Keratinocyte (primary cell): ENCODE measurements around the gene MCM6. TPM values are rescaled to one million over a fixed set of nuclear protein-coding genes. Genes with fewer than 3 reads are reported as not detected.

Experiments used
- DNase-seq: peaks from one replicate; pipeline ENCODE4 v3.0.0-alpha.2; 2011; ENCODE audit warnings: low read depth, missing footprints, low spot score
- FAIRE-seq: peaks from 2 replicates; lab custom pipeline; 2011; peaks lifted over from hg19 to GRCh38; lab: Jason Lieb, UNC
- H2AFZ ChIP-seq: 2 replicates; pipeline ENCODE4 v1.6.0; 2012; ENCODE audit warnings: low read length, control low read depth, inconsistent platforms; ENCODE audit not compliant: control insufficient read depth
- H3K27ac ChIP-seq: 2 replicates; pipeline ENCODE4 v1.5.1; 2011; ENCODE audit warnings: low read length; ENCODE audit not compliant: control insufficient read depth, insufficient read depth
- H3K27me3 ChIP-seq: 3 replicates; pipeline ENCODE4 v1.6.0; 2011; ENCODE audit warnings: low read length; ENCODE audit not compliant: control insufficient read depth, insufficient read depth; ENCODE audit errors: extremely low read depth
- H3K36me3 ChIP-seq, 2 experiments: 2 replicates in 1 of 2; 3 replicates in 1 of 2; pipeline ENCODE4 v1.5.1; 2011; ENCODE audit warnings: low read length in 2 of 2, mild to moderate bottlenecking in 1 of 2; ENCODE audit not compliant: control insufficient read depth in 2 of 2, insufficient read depth in 2 of 2; ENCODE audit errors: extremely low read depth in 1 of 2
- H3K4me1 ChIP-seq: 3 replicates; pipeline ENCODE4 v1.5.1; 2011; ENCODE audit warnings: low read length; ENCODE audit not compliant: control insufficient read depth, insufficient read depth; ENCODE audit errors: extremely low read depth
- H3K4me2 ChIP-seq: 3 replicates; pipeline ENCODE4 v1.6.0; 2011; ENCODE audit warnings: low read depth, low read length; ENCODE audit not compliant: control insufficient read depth, insufficient read depth; ENCODE audit errors: extremely low read depth
- H3K4me3 ChIP-seq, 3 experiments: fragments of 200-600 bp in 1 of 3; sonication (generic) in 1 of 3; 2 replicates in 2 of 3; 3 replicates in 1 of 3; pipeline ENCODE4 v1.5.1; 2011 to 2016; ENCODE audit warnings: low read length in 3 of 3, mild to moderate bottlenecking in 3 of 3, control low read depth in 2 of 3, inconsistent platforms in 1 of 3, low read depth in 1 of 3, mixed read lengths in 1 of 3, mixed run types in 1 of 3, moderate library complexity in 1 of 3; ENCODE audit not compliant: control insufficient read depth in 2 of 3, insufficient read depth in 2 of 3; ENCODE audit errors: extremely low read depth in 1 of 3
- H3K79me2 ChIP-seq: 2 replicates; pipeline ENCODE4 v1.6.0; 2012; ENCODE audit warnings: low read length; ENCODE audit not compliant: control insufficient read depth, insufficient read depth
- H3K9ac ChIP-seq: 3 replicates; pipeline ENCODE4 v1.6.0; 2011; ENCODE audit warnings: low read length; ENCODE audit not compliant: control insufficient read depth, insufficient read depth; ENCODE audit errors: extremely low read depth
- H3K9me1 ChIP-seq: 3 replicates; pipeline ENCODE4 v1.6.0; 2011; ENCODE audit warnings: low read length; ENCODE audit not compliant: control insufficient read depth, insufficient read depth; ENCODE audit errors: extremely low read depth
- H3K9me3 ChIP-seq: 2 replicates; pipeline ENCODE4 v1.5.1; 2012; ENCODE audit warnings: low read depth, low read length; ENCODE audit not compliant: control insufficient read depth
- H4K20me1 ChIP-seq: 3 replicates; pipeline ENCODE4 v1.6.0; 2011; ENCODE audit warnings: low read length; ENCODE audit not compliant: control insufficient read depth, insufficient read depth; ENCODE audit errors: extremely low read depth
- CTCF ChIP-seq, 3 experiments: IDR thresholded peaks in 1 of 3; conservative IDR thresholded peaks in 1 of 3; optimal IDR thresholded peaks in 1 of 3; 2 replicates in 2 of 3; 3 replicates in 1 of 3; pipeline versions ENCODE3 to v1.5.1; 2011; ENCODE audit warnings: low read length in 3 of 3, mild to moderate bottlenecking in 3 of 3, moderate library complexity in 2 of 3, control low read depth in 1 of 3, inconsistent platforms in 1 of 3; ENCODE audit not compliant: insufficient read depth in 2 of 3; ENCODE audit errors: extremely low read depth in 1 of 3
- EZH2 ChIP-seq: IDR thresholded peaks from one replicate; pipeline ENCODE4 v1.6.1; 2012; ENCODE audit warnings: inconsistent platforms, mild to moderate bottlenecking, low read length, moderate library complexity
- dilution Hi-C: fragments of 300-500 bp; cut with MboI; formaldehyde crosslinking; loops from one replicate; pipeline ENCODE4 v1.7.0; 2020; ENCODE audit warnings: low sequenced_read_pairs; ENCODE audit not compliant: extremely low pct_ligation_motif_present
- polyA plus RNA-seq, 5 experiments: library from polyadenylated mRNA; depleted of rRNA in 3 of 5; stranded (reverse) in 3 of 5; stranded (forward) in 1 of 5; unstranded in 1 of 5; fragments of >200 nt; gene quantifications; 1 replicate in 1 of 5; 2 replicates in 3 of 5; 3 replicates in 1 of 5; pipeline versions ENCODE4 v1.2.1 to v1.2.3, GENCODE V29; 2011 to 2012; ENCODE audit warnings: missing spikeins in 2 of 5, low read depth in 1 of 5, low replicate concordance in 1 of 5

The MCM6 gene
- polyA plus RNA-seq, 1 donor (not counting 4 experiments of a cell fraction or from before 2014, with no cell fraction given): 23.2 TPM

DNA sequence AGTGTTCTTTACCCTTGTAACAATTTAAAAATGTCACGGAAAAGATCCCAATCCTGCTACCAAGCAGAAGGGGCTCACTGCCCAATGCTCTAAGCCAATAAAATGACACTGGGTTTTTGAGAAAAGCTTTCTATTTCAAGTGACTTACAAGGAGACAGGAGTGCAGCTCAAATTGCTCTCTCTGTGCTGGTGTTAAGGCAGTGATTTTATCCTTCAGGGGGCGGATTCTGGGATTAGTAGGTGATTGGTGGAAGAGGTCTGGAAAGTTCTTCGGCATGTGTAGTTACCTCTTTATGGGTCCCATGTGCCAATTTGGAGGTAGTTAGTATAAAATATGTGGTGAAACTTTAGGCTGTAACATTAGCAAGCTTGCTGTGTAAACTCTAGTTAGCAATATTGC is 27.4 kb upstream of the MCM6 start:
- H3K9ac ChIP-seq: no peak overlapping the region
- no peaks in the 10 kb centered on the region for H4K20me1 ChIP-seq
- H3K9me3 ChIP-seq: no peaks in the 10 kb centered on the region
- dilution Hi-C loops: no loop called here
- no peak for DNase-seq
- no peaks in the 10 kb centered on the region for H3K36me3 ChIP-seq
- H3K4me2 ChIP-seq: no peak overlapping the region
- H3K9me1 ChIP-seq: no peaks in the 10 kb centered on the region
- no peaks in the 10 kb centered on the region for H3K4me1 ChIP-seq
- no peak overlapping the region for H2AFZ ChIP-seq
- FAIRE-seq: no peak
- H3K27ac ChIP-seq: no peak overlapping the region
- TF ChIP-seq EZH2 (no peak), CTCF (optimal IDR thresholded peaks at IDR 0.05 in 1 of 3, IDR thresholded peaks at IDR 0.05 in 1 of 3, conservative IDR thresholded peaks at IDR 0.05 in 1 of 3; ENCODE audit: extremely low read depth in 1 of 3, insufficient read depth in 2 of 3, low read length in 3 of 3) (no peak)
- H3K27me3 ChIP-seq: no peaks in the 10 kb centered on the region
- H3K4me3 ChIP-seq: no peak overlapping the region
- no peaks in the 10 kb centered on the region for H3K79me2 ChIP-seq

DNA sequence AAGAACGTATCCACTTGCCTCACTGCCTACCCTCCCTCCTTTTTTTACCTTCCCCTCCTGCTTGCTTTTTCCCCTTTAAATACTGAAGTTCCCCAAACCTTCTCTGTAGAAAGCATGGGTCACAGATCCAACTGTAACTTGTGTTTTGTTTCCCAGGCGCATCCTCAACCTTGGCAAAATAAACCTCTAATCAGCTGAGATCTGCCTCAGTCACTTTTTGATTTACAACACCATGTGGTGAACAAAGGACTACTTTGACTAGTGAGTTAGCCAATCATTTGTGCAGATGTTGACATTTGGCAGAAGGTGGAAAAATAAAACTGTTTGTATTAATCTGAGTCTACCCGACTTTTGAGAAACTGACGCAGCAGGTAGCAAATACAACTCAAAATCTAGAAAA is 23.3 kb upstream of the MCM6 start:
- DNase-seq (no peak), FAIRE-seq (no peak)
- Histone ChIP-seq H3K36me3 (no peaks in the 10 kb centered on the region), H3K27me3 (no peaks in the 10 kb centered on the region), H3K9me3 (no peaks in the 10 kb centered on the region), H3K4me1 (no peaks in the 10 kb centered on the region), H3K9ac (no peak overlapping the region), H2AFZ (no peak overlapping the region), H3K9me1 (no peaks in the 10 kb centered on the region), H3K79me2 (no peaks in the 10 kb centered on the region), H3K27ac (no peak overlapping the region), H3K4me3 (no peak overlapping the region), H4K20me1 (no peaks in the 10 kb centered on the region), H3K4me2 (no peak overlapping the region)
- dilution Hi-C loops: no loop called here
- TF ChIP-seq EZH2: no peak
- no peak for TF ChIP-seq CTCF (optimal IDR thresholded peaks at IDR 0.05 in 1 of 3, IDR thresholded peaks at IDR 0.05 in 1 of 3, conservative IDR thresholded peaks at IDR 0.05 in 1 of 3; ENCODE audit: extremely low read depth in 1 of 3, insufficient read depth in 2 of 3, low read length in 3 of 3)
